HG03469 (cell line): ENCODE results near the gene CCDC127.
"Not testable (repeated sequence)": the region's sequence is repeated elsewhere in the genome, so short reads cannot be mapped to it uniquely, and the experiment has no call there.

ENCODE experiments used
- ATAC-seq: cut with Tn5 transposase; IDR thresholded peaks from one replicate; pipeline ENCODE4 v1.9.1; 2021; ENCODE audit warnings: mild to moderate bottlenecking, moderate library complexity, moderate number of reproducible peaks; ENCODE audit not compliant: unreplicated experiment

The CCDC127 gene

GRCh38 chr5:204966-205670, 12.8 kb downstream of the CCDC127 start:
- no peak for ATAC-seq

GRCh38 chr5:204462-204861, 13.5 kb downstream of the CCDC127 start:
- no peak for ATAC-seq

- no peak for ATAC-seq
Measured at GRCh38 chr5:204001-204400, 14.0 kb downstream of the CCDC127 start.

- no peak for ATAC-seq
Measured at GRCh38 chr5:203246-203930, 14.6 kb downstream of the CCDC127 start.

GRCh38 chr5:201672-202071, 16.3 kb downstream of the CCDC127 start:
- ATAC-seq, result no peak

GRCh38 chr5:200985-201384, 17.0 kb downstream of the CCDC127 start:
- no peak for ATAC-seq

GRCh38 chr5:199950-200645, 17.9 kb downstream of the CCDC127 start:
- no peak for ATAC-seq

GRCh38 chr5:199197-199949, 18.6 kb downstream of the CCDC127 start:
- ATAC-seq, result no peak

GRCh38 chr5:198516-199196, 19.3 kb downstream of the CCDC127 start:
- ATAC-seq, result no peak

- no peak for ATAC-seq
Measured at GRCh38 chr5:197892-198489, 20.0 kb downstream of the CCDC127 start.

GRCh38 chr5:197031-197430, 20.9 kb downstream of the CCDC127 start:
- not testable (repeated sequence) for ATAC-seq

GRCh38 chr5:196350-196749, 21.6 kb downstream of the CCDC127 start:
- ATAC-seq, result no peak

GRCh38 chr5:195401-196160, 22.4 kb downstream of the CCDC127 start:
- no peak for ATAC-seq

GRCh38 chr5:194603-195209, 23.2 kb downstream of the CCDC127 start:
- ATAC-seq, result no peak

- ATAC-seq, result no peak
Measured at GRCh38 chr5:194102-194501, 23.9 kb downstream of the CCDC127 start.

- ATAC-seq, result no peak
Measured at GRCh38 chr5:192970-193831, 24.8 kb downstream of the CCDC127 start.

- ATAC-seq, result no peak
Measured at GRCh38 chr5:192691-192969, 25.3 kb downstream of the CCDC127 start.

GRCh38 chr5:191949-192690, 25.8 kb downstream of the CCDC127 start:
- ATAC-seq, result no peak
